ENCODE measurements around the gene CLEC11A.

The CLEC11A gene

GRCh38 chr19:50723069-50723468 lies at the start of gene CLEC11A:
Gene CLEC11A, plus strand, starts transcription at chr19:50723364. Its CDS starts 162 bp downstream, at chr19:50723526.
- DNase-seq (ENCODE audit: low read depth), result no peak

GRCh38 chr19:50676625-50677197 lies 46.5 kb upstream of the CLEC11A start:
- DNase-seq (ENCODE audit: low read depth), result no peak

GRCh38 chr19:50677636-50678035 lies 45.5 kb upstream of the CLEC11A start:
- DNase-seq (ENCODE audit: low read depth), result no peak

- DNase-seq (ENCODE audit: low read depth), result no peak
These were observed 44.8 kb upstream of the CLEC11A start for GRCh38 chr19:50678323-50678722.

GRCh38 chr19:50679177-50680125 lies 43.7 kb upstream of the CLEC11A start:
- DNase-seq (ENCODE audit: low read depth), result peak; percentile 76

- no peak for DNase-seq (ENCODE audit: low read depth)
These were observed 36.7 kb upstream of the CLEC11A start for GRCh38 chr19:50686310-50687032.

GRCh38 chr19:50688766-50689165 lies 34.4 kb upstream of the CLEC11A start:
- no peak for DNase-seq (ENCODE audit: low read depth)

- no peak for DNase-seq (ENCODE audit: low read depth)
These were observed 32.7 kb upstream of the CLEC11A start for GRCh38 chr19:50690439-50690838.

- DNase-seq (ENCODE audit: low read depth), result no peak
These were observed 29.8 kb upstream of the CLEC11A start for GRCh38 chr19:50693064-50693975.

- no peak for DNase-seq (ENCODE audit: low read depth)
These were observed 28.4 kb upstream of the CLEC11A start for GRCh38 chr19:50694815-50695145.

GRCh38 chr19:50695251-50696093 lies 27.7 kb upstream of the CLEC11A start:
- peak; percentile 21 for DNase-seq (ENCODE audit: low read depth)

- no peak for DNase-seq (ENCODE audit: low read depth)
These were observed 27.1 kb upstream of the CLEC11A start for GRCh38 chr19:50696094-50696483.

- no peak for DNase-seq (ENCODE audit: low read depth)
These were observed 25.6 kb upstream of the CLEC11A start for GRCh38 chr19:50697414-50698124.

GRCh38 chr19:50701367-50701985 lies 21.7 kb upstream of the CLEC11A start:
- no peak for DNase-seq (ENCODE audit: low read depth)

GRCh38 chr19:50702158-50702870 lies 20.9 kb upstream of the CLEC11A start:
- no peak for DNase-seq (ENCODE audit: low read depth)

- DNase-seq (ENCODE audit: low read depth), result no peak
These were observed 20.0 kb upstream of the CLEC11A start for GRCh38 chr19:50702871-50703829.

- no peak for DNase-seq (ENCODE audit: low read depth)
These were observed 19.0 kb upstream of the CLEC11A start for GRCh38 chr19:50703915-50704796.
